Activated T-cell treated with anti-CD3 and anti-CD28 coated beads, Interleukin-2, amount 50 U/mL, for 4 hours (primary cell): ENCODE measurements around the gene GMDS. TPM values are rescaled to one million over a fixed set of nuclear protein-coding genes. Genes with fewer than 3 reads are reported as not detected.

Experiments
- ATAC-seq, 2 donors: fragments of 200-7000 bp; cut with Tn5 transposase; one replicate each; pipeline ENCODE4 v1.10.0; 2021
- DNase-seq: peaks from one replicate; pipeline ENCODE4 v3.0.0-alpha.2; 2020
- H3K27me3 Mint-ChIP-seq: one replicate; pipeline ENCODE4 v1.8.0; 2021; ENCODE audit warnings: low read depth, mixed read lengths
- H3K36me3 Mint-ChIP-seq: one replicate; pipeline ENCODE4 v1.8.0; 2022; ENCODE audit warnings: mixed read lengths; ENCODE audit not compliant: insufficient read depth
- H3K4me1 Mint-ChIP-seq: one replicate; pipeline ENCODE4 v1.8.0; 2021; ENCODE audit warnings: low read depth, mixed read lengths
- H3K4me3 Mint-ChIP-seq: one replicate; pipeline ENCODE4 v1.8.0; 2021; ENCODE audit warnings: mild to moderate bottlenecking, moderate library complexity, mixed read lengths
- H3K9me3 Mint-ChIP-seq: one replicate; pipeline ENCODE4 v1.8.0; 2021; ENCODE audit warnings: mixed read lengths
- total RNA-seq, 3 donors: library from RNA; stranded (reverse); gene quantifications; one replicate each; pipeline ENCODE4 v1.2.1, GENCODE V29; 2021

Gene GMDS
- total RNA-seq, 3 donors from 2014 or later = 38.9 to 48.0 (median 43.9) TPM

DNA sequence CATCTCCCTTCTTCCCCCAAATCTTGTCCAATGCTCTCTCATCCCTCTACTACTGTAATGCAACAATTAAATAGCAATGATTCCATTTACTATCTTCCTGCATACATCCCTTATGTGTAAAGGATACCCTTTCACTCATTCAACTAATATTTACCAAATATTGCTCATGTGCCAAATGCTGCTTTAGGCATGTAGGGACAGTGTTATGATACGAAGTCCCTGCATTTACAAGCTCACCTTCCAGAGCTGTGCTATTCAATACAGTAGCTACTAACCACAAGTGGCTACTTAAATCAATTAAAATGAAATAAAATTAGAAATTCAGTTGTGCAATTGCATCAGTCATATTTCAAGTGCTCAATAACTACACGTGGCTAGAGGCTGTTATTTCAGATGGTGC is 41.1 kb downstream of the GMDS start:
- peaks cover 1% of the 10 kb centered on the region for H3K36me3 Mint-ChIP-seq

DNA sequence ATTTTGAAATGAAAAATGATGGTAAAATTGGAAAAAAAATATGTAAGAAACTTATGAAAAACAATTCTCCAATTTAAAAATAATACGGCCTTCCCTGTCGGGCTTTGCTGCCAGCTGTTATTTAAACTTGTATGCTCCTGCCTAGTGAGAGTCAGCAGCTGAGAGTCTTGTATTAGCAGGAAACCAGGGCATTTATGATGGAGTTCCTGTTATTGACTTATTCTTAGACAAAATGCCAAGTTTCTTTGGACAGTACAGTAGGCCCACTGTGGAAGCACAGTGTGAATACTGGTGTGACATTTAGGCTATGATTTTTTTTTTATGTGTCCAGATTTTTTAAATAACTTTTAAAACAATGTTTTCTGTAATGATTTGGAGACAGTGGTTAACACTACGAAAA is 42.1 kb downstream of the GMDS start:
- H3K4me3 Mint-ChIP-seq = no peak overlapping the region
- H3K9me3 Mint-ChIP-seq = no peaks in the 10 kb centered on the region
- H3K36me3 Mint-ChIP-seq = peaks cover 1% of the 10 kb centered on the region
- no peaks in the 10 kb centered on the region for H3K4me1 Mint-ChIP-seq
- no peaks in the 10 kb centered on the region for H3K27me3 Mint-ChIP-seq
- no peak for ATAC-seq
- no peak for DNase-seq

More for the DNA sequence above, 41.1 kb downstream of the GMDS start:
- DNase-seq (no peak), ATAC-seq (no peak)
- Mint-ChIP-seq H3K27me3 (no peaks in the 10 kb centered on the region), H3K4me3 (no peak overlapping the region), H3K4me1 (no peaks in the 10 kb centered on the region), H3K9me3 (no peaks in the 10 kb centered on the region)

DNA sequence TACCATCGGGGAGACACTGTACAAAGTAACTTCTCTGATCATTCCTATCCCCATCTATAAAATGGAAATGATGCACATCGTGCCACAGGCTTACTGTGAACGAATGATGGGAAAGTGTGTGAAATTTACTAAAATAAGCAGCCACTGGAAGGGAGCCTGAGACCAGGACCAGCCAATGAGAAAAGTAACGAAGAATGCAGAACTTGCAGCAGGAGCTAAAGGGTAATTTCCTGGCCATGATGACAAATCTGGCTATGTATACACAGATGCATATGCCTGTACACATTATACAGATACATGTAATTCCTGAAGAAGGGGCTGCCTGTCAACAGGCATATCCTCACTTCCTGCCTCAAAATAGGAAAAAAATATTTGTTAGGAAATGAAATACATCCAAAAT is 47.4 kb downstream of the GMDS start:
- no peaks in the 10 kb centered on the region for H3K36me3 Mint-ChIP-seq
- ATAC-seq (no peak), DNase-seq (no peak)
- H3K27me3 Mint-ChIP-seq = no peaks in the 10 kb centered on the region
- no peaks in the 10 kb centered on the region for H3K9me3 Mint-ChIP-seq
- no peaks in the 10 kb centered on the region for H3K4me1 Mint-ChIP-seq
- H3K4me3 Mint-ChIP-seq = no peak overlapping the region

DNA sequence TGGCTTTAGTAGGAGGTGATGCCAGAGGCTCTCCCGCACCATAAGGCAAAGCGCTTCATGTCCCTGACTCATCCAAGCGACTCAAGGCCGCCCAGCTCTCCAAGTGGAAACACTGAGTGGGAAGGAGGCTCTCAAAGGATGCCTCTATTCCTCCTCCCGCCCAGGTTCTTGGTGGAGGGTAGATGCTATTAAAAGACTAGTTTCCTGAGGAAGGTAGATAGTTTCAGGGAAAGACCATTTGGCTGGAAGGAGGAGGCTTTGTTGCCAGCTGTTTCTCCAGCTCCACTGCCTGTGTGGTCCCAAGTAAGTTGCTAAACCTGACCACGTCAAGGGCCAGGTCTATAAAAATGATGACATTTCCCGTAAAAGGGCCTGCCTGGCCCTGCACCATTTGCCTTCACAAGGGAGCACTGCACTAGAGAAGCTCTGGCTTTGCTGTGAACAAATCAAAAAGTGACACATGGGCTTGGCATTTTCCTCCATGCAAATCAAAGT is 48.2 kb downstream of the GMDS start:
- Mint-ChIP-seq H3K36me3 (no peaks in the 10 kb centered on the region), H3K9me3 (no peaks in the 10 kb centered on the region)

DNA sequence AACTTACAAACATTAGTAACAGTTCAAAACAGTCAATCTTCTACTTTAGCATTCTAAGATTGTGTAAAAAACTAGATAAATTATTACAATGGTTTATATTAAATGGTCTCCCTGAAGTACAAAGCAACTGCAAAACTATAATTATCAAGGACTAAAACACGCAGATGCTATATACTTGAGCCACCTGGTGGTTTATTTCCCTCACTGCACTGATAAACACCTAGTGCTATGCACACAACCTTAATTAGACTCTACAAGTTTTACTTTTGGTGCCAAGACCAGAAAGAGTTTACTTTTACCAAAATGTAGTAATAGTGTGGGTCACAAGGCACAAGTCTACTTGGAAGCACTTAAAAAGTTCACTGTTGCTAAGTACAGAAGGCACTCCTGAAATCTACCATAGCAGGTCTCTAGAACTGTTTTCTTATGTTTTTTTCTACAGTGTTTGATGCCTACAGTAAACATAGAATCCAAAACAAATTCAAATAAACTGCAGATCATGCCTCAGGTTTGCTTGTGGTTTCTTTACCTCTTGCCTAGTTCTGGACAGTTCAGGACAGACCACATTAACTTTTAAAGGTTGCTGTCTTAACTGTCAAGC is 49.2 kb downstream of the GMDS start:
- Mint-ChIP-seq H3K36me3 (no peaks in the 10 kb centered on the region), H3K4me3 (no peak overlapping the region), H3K4me1 (no peaks in the 10 kb centered on the region), H3K27me3 (no peaks in the 10 kb centered on the region), H3K9me3 (no peaks in the 10 kb centered on the region)
- peak in 1 of 2 donors; percentile 56 for ATAC-seq
- DNase-seq = no peak

More for the DNA sequence above, 48.2 kb downstream of the GMDS start:
- no peak for DNase-seq
- Mint-ChIP-seq H3K4me1 (no peaks in the 10 kb centered on the region), H3K27me3 (no peaks in the 10 kb centered on the region), H3K4me3 (no peak overlapping the region)
- no peak for ATAC-seq

DNA sequence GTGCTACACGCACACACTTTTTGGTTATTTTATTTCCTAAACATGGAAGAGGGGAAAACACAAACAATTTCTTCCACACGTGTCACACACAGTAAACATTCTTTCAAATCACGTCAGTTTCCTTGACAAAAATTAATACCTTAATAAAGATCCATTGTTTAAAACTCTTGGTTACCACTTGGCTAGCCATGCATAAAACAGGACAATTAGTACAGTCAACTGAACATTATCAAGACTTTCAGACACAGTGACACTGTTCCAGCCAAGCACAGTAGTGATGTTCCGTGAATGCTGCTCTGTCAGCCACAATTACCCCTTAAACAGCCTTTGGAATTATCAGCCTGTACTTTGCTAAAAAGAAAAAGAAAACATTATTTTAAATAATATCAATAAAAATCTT is 50.8 kb downstream of the GMDS start:
- ATAC-seq = no peak
- Mint-ChIP-seq H3K27me3 (no peaks in the 10 kb centered on the region), H3K36me3 (no peaks in the 10 kb centered on the region)

DNA sequence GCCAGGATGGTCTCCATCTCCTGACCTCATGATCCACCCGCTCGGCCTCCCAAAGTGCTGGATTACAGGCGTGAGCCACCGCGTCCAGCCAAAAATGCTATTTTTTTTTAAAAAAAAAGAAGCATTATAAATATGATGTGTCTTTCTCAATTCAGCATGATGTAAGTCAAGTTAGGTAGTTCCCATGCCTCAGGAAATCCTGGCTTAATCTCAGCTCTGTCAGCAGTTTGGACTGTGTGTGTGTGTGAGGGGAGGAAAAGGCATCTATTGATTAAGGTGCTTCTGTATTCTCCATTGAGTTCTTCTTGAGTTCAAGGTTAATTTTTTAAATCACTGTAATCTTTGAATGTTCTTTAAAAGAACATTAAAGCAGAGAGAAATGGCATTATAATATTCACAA is 51.5 kb downstream of the GMDS start:
- Mint-ChIP-seq H3K36me3 (no peaks in the 10 kb centered on the region), H3K4me1 (no peaks in the 10 kb centered on the region), H3K27me3 (no peaks in the 10 kb centered on the region), H3K9me3 (no peaks in the 10 kb centered on the region), H3K4me3 (no peak overlapping the region)
- DNase-seq = no peak
- no peak for ATAC-seq

More for the DNA sequence above, 50.8 kb downstream of the GMDS start:
- no peak for DNase-seq
- Mint-ChIP-seq H3K9me3 (no peaks in the 10 kb centered on the region), H3K4me3 (no peak overlapping the region), H3K4me1 (no peaks in the 10 kb centered on the region)

DNA sequence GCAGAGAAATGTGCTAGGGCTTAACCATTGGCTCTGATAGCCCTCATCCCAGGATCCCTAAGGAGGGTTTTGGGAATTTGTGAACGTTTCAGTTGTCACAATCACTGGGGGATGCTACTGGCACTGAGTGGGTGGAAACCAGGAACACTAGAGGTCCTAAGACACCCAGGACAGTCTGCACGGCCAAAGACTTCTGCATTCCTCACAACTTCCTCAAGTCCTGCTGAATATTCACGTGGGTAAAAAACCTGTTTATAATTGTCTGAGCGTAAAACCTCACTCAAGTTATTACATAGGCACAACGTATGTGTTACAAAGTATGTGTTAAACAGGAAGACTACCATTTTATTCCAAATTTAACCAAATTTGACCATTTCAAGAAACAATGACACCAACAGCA is 52.4 kb downstream of the GMDS start:
- Mint-ChIP-seq H3K27me3 (no peaks in the 10 kb centered on the region), H3K4me3 (no peak overlapping the region), H3K36me3 (no peaks in the 10 kb centered on the region), H3K4me1 (no peaks in the 10 kb centered on the region), H3K9me3 (no peaks in the 10 kb centered on the region)
- ATAC-seq = no peak
- DNase-seq = no peak

DNA sequence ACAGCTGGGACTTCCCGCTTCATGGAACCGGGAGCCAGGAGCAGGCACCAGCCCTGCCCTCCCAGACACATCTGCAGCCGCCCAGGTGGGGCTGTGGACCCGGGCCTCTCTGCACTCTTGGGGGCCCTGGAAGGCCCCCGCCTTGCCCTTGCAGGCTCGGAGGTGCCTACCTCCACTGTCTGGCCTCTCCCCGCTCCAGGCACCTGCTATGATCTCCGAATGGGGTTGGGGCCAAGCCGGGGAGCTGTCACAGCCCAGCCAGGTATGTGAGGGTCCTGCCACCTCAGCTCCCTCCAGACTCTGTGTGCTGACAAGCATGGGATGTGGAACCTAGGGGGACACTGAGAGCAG is 54.0 kb downstream of the GMDS start:
- no peaks in the 10 kb centered on the region for H3K36me3 Mint-ChIP-seq
- no peak for DNase-seq
- H3K27me3 Mint-ChIP-seq = no peaks in the 10 kb centered on the region
- ATAC-seq = no peak
- H3K4me3 Mint-ChIP-seq = no peak overlapping the region
- peaks cover 7% of the 10 kb centered on the region for H3K4me1 Mint-ChIP-seq
- H3K9me3 Mint-ChIP-seq = no peaks in the 10 kb centered on the region

DNA sequence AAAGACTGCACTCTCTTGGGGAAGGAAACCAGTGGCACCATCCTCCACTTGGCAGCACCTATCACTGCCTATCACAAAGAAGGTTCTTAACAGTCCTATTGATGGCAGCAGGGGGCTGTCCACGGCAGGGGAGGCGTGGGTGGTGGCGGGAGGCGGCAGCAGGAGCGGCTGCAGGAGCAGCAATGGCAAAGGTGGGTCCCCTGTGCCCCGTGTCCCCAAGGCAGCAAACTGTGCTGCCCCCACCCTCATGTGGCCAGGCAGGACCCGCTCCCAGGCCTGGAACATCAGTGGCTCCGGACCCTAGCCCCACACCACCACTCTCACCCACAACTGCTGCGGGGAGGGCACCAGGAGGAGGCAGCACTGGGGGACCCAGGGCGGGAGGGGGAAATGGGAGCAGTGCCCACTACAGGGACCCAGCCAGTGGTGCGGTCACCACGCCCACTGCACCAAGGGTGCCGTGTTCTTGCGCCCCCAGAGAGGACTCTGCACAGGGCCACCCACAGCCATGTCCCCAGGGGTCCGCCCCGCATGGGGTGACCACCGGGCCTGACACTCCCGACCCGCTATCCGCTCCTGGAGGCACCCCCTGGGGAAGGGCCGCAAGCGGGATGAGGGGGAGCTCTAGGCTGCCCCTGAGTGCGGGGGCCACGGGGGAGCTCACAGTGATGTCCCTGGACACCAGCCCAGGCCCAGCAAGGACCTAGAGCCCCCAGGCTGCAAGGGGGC is 54.6 kb downstream of the GMDS start:
- ATAC-seq (no peak), DNase-seq (no peak)
- Mint-ChIP-seq H3K9me3 (no peaks in the 10 kb centered on the region), H3K4me3 (no peak overlapping the region), H3K27me3 (no peaks in the 10 kb centered on the region), H3K36me3 (no peaks in the 10 kb centered on the region), H3K4me1 (peaks cover 7% of the 10 kb centered on the region)

DNA sequence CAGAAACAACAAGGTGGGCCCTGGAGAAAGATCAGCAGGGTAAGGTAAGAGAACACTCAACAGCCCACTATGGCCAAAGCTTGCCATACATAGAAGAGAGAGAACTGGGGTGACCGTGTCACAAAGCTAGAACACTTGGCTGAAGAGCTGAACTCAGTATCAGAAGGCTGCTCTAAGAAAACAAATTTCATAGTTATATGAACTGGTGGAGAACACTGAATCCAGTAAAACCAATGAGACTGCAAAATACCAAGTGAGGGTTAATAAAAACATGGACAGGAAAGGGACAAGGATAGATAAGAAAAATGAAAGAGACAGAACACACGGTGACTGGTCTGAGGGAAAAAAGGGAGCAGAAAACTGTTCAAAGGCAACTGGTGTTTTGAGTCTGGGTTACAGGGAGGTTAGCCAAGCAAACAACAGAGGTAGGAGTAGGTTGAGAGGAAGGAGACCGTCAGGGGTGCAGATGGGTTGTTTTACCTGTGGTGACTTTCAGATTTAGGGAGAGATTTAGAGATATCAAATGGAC is 56.5 kb downstream of the GMDS start:
- DNase-seq (no peak), ATAC-seq (no peak)
- Mint-ChIP-seq H3K9me3 (no peaks in the 10 kb centered on the region), H3K27me3 (no peaks in the 10 kb centered on the region), H3K4me1 (peaks cover 7% of the 10 kb centered on the region), H3K4me3 (no peak overlapping the region), H3K36me3 (peaks cover 3% of the 10 kb centered on the region)

DNA sequence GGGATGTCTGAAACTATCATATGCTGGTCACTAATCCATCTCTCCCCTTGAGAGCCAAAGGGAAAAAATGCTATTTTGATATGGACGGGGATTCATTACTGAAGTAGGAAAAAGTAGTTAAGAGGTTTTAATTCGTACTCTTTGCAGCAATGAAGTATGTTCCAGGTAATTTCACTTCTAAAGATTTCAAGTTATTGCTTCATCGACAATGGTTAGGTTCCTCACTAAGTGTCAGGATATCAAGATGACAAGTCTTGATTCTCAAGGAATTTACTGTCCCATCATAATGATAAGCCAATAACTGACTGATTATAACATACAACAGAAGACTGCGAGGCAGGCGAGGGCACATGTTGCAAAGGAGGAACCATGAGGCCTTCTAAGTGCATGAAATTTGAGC is 57.0 kb downstream of the GMDS start:
- H3K4me3 Mint-ChIP-seq = no peak overlapping the region
- H3K9me3 Mint-ChIP-seq = no peaks in the 10 kb centered on the region
- H3K4me1 Mint-ChIP-seq = peaks cover 7% of the 10 kb centered on the region
- H3K36me3 Mint-ChIP-seq = peaks cover 3% of the 10 kb centered on the region
- ATAC-seq = no peak
- no peaks in the 10 kb centered on the region for H3K27me3 Mint-ChIP-seq
- no peak for DNase-seq

DNA sequence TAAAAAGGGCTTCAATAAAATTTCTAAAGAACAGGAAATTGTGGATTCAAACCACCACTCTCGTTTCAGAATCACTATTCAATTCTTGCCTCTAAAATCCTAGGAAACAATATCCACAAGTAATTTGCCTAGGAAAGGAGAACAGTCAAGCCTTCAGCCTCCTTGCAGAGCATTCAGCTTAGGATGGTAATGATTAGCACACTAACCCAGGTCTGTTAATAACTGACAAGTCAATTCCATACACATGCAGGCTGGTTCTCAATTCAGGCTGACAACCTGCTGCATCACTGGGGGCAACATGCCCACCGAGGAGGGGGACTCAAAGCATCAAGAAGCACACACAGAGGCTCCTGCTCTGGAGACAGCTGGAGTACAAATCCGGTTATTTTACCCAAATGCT is 57.6 kb downstream of the GMDS start:
- peaks cover 7% of the 10 kb centered on the region for H3K4me1 Mint-ChIP-seq
- H3K27me3 Mint-ChIP-seq = no peaks in the 10 kb centered on the region
- peaks cover 3% of the 10 kb centered on the region for H3K36me3 Mint-ChIP-seq
- no peak overlapping the region for H3K4me3 Mint-ChIP-seq
- H3K9me3 Mint-ChIP-seq = no peaks in the 10 kb centered on the region
- ATAC-seq = no peak
- DNase-seq = no peak

DNA sequence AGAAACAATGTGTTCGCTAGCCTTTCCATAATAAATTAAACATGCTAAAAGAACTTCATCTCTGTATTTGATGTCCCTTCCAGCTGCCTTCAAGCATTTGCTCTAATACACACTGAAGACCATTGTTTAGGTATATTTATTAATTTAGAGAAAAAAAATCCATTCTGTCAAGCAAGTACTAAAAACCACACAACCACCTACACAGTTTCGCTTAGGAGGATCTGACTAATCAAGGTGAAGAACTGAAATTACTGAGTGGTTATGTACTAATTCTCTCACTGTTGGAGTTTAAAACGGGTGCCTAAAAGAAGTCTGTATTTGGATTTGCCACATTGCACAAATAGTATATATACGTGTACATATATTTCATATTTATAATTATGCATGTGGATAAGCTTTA is 58.9 kb downstream of the GMDS start:
- peaks cover 3% of the 10 kb centered on the region for H3K36me3 Mint-ChIP-seq
- H3K27me3 Mint-ChIP-seq = no peaks in the 10 kb centered on the region
- no peaks in the 10 kb centered on the region for H3K9me3 Mint-ChIP-seq
- peaks cover 14% of the 10 kb centered on the region for H3K4me1 Mint-ChIP-seq
- H3K4me3 Mint-ChIP-seq = no peak overlapping the region
- no peak for DNase-seq
- ATAC-seq = peak; percentile 78 to 86

DNA sequence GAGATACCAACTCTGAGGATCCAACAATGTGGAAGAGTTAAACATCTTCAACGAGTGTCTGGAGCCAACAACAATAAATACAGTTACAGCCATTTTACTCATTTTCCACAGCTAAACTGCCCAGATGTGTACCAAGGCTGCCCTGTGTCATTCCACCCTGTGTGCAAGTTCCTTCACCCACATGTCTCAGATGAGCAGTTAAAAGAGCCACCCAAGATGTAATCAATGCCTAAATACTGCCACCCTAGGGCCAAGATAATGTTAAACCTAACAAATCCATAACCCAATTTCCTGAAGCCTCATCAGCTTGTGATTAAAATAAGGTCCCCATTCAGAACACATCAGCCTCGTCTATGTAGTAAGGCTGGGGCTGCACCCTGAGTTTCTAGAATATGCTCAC is 59.9 kb downstream of the GMDS start:
- Mint-ChIP-seq H3K9me3 (no peaks in the 10 kb centered on the region), H3K36me3 (peaks cover 3% of the 10 kb centered on the region), H3K4me1 (peaks cover 17% of the 10 kb centered on the region), H3K27me3 (no peaks in the 10 kb centered on the region), H3K4me3 (no peak overlapping the region)
- no peak for ATAC-seq
- no peak for DNase-seq
